NT2/D1 (cell line): Measurements from ENCODE around the gene OR52J3.
"Not testable (repeated sequence)": the region's sequence is repeated elsewhere in the genome, so short reads cannot be mapped to it uniquely, and the experiment has no call there.

Source experiments
- DNase-seq: peaks from one replicate; pipeline ENCODE4 v3.0.0-alpha.2; 2011; ENCODE audit warnings: low read depth, low spot score
- H3K27me3 ChIP-seq: 2 replicates; pipeline ENCODE4 v1.6.0; 2011; ENCODE audit warnings: mild to moderate bottlenecking; ENCODE audit not compliant: insufficient read length, insufficient read depth
- H3K36me3 ChIP-seq: 2 replicates; pipeline ENCODE4 v1.6.1; 2011; ENCODE audit warnings: mild to moderate bottlenecking, low read length, mixed read lengths; ENCODE audit not compliant: insufficient read depth, insufficient read length
- H3K4me1 ChIP-seq: 2 replicates; pipeline ENCODE4 v1.5.1; 2011; ENCODE audit not compliant: insufficient read depth, insufficient read length
- H3K4me3 ChIP-seq: 2 replicates; pipeline ENCODE4 v1.5.1; 2011; ENCODE audit warnings: low read depth; ENCODE audit not compliant: insufficient read length
- H3K9ac ChIP-seq: 2 replicates; pipeline ENCODE4 v1.6.0; 2011; ENCODE audit warnings: low read depth; ENCODE audit not compliant: insufficient read length
- H3K9me3 ChIP-seq: 2 replicates; pipeline ENCODE4 v1.5.1; 2011; ENCODE audit warnings: mild to moderate bottlenecking, low read length; ENCODE audit not compliant: insufficient read depth
- SUZ12 ChIP-seq: IDR thresholded peaks from 2 replicates; pipeline ENCODE4 v1.6.1; 2011; ENCODE audit not compliant: insufficient read length, insufficient read depth; ENCODE audit errors: extremely low read depth
- YY1 ChIP-seq: IDR thresholded peaks from 2 replicates; pipeline ENCODE4 v1.6.1; 2011; ENCODE audit not compliant: insufficient read length, insufficient read depth
- ZNF274 ChIP-seq: IDR thresholded peaks from 2 replicates; pipeline ENCODE4 v1.6.1; 2011; ENCODE audit warnings: mild to moderate bottlenecking, low read depth, low read length

Gene OR52J3

DNA sequence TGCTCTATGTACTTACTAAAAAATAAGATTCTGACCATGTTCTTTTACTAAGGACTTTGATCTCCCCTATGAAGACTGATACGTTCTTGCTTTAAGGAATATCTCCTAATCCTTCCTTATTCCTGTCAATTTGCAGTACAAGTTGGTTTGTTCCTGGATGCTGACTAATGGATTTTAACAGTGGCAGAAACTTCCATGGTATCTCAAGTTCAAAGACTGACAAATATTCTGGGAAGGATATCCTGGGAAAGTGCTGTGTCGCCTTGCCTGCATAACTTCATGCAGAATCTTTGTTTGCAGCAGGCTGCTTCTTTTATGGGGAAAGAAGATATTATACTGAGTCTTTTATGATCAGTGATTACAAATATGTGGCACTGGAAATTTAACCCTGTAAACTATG lies 8.4 kb upstream of the OR52J3 start:
- no peak overlapping the region for H3K9ac ChIP-seq
- TF ChIP-seq ZNF274 (no peak), SUZ12 (no peak), YY1 (no peak)
- no peak for DNase-seq
- no peaks in the 10 kb centered on the region for H3K27me3 ChIP-seq
- H3K4me1 ChIP-seq = no peaks in the 10 kb centered on the region
- H3K36me3 ChIP-seq = no peaks in the 10 kb centered on the region
- no peaks in the 10 kb centered on the region for H3K9me3 ChIP-seq
- H3K4me3 ChIP-seq = no peak overlapping the region

DNA sequence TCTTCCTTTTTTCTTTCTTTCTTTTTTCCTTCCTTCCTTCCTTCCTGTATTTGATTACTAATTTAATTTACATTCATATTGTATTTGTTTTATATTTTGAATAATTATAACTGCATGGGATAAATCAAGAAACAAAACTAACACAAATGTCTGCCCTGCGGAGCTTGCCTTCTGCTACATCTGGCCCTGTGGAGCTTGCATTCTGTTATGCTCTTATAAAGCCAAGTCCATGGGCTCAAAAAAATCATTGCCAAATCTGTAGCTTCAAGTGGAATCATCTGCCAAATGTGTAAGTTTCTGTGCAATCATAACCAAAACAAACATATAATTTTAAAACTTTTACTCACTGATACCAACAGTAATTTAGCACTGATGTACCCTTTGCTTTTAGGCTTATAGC lies 8.0 kb upstream of the OR52J3 start:
- no peaks in the 10 kb centered on the region for H3K27me3 ChIP-seq
- H3K36me3 ChIP-seq = no peaks in the 10 kb centered on the region
- no peaks in the 10 kb centered on the region for H3K9me3 ChIP-seq
- DNase-seq = no peak
- TF ChIP-seq SUZ12 = no peak
- TF ChIP-seq ZNF274 = no peak
- TF ChIP-seq YY1 = no peak
- H3K4me1 ChIP-seq = no peaks in the 10 kb centered on the region
- H3K9ac ChIP-seq = no peak overlapping the region
- no peak overlapping the region for H3K4me3 ChIP-seq

DNA sequence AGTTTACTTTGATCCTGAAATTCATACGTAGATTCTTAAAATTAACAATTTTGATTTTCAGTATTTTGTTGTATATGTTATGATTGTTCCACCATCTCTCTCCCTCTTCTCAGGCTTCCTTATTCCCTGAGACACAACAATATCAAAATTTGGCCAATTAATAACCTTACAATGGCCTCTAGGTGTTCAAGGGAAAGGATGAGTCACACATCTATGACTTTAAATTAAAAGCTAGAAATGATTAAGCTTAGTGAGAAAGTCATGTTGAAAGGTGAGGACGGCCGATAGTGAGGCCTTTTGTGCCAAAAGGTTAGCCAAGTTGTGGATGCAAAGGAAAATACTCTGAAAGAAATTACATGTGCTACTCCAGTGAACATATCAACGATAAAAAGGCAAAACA lies 5.5 kb upstream of the OR52J3 start:
- TF ChIP-seq ZNF274 (no peak), SUZ12 (no peak), YY1 (no peak)
- no peak overlapping the region for H3K9ac ChIP-seq
- no peak for DNase-seq
- no peaks in the 10 kb centered on the region for H3K36me3 ChIP-seq
- H3K27me3 ChIP-seq = no peaks in the 10 kb centered on the region
- no peaks in the 10 kb centered on the region for H3K4me1 ChIP-seq
- no peak overlapping the region for H3K4me3 ChIP-seq
- H3K9me3 ChIP-seq = no peaks in the 10 kb centered on the region

DNA sequence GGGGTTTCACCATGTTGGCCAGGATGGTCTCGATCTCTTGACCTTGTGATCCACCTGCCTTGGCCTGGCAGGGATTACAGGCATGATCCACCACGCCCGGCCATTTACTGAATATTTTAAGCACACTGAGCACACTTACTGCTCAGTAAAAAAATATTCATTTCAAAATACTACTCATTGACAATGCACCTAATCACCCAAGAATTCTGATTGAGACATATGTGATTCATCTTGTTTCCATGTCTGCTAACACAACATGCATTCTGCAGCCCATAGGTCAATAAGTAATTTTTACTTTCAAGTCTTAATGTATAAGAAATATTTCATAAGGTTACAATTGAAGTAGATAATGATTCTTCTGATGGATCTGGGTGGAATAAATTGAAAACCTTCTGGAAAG lies 4.2 kb upstream of the OR52J3 start:
- no peak for TF ChIP-seq YY1
- TF ChIP-seq ZNF274 = no peak
- no peaks in the 10 kb centered on the region for H3K9me3 ChIP-seq

DNA sequence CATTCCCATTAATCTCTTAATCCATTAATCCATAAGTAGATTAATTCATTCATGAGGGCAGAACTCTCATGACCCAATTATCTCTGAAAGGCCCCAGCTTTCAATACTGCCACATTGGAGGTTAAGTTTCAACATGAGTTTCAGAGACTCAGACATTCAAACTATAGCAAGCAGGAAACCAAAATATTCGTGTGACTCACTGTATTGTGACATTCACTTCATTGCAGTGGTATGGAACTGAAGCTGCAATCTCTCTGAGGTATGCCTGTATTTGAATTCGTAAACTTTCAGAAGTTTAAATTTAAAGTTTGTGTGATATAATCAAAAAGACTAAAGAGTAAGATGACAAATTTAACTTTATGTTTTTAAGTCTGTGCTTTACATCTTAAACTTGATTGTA lies 2.9 kb upstream of the OR52J3 start:
- no peak for TF ChIP-seq ZNF274
- TF ChIP-seq SUZ12 = no peak
- TF ChIP-seq YY1 = no peak

More for the DNA sequence above, 4.2 kb upstream of the OR52J3 start:
- no peaks in the 10 kb centered on the region for H3K4me1 ChIP-seq
- H3K36me3 ChIP-seq = no peaks in the 10 kb centered on the region
- no peak overlapping the region for H3K4me3 ChIP-seq
- no peak for DNase-seq
- no peaks in the 10 kb centered on the region for H3K27me3 ChIP-seq
- no peak overlapping the region for H3K9ac ChIP-seq

DNA sequence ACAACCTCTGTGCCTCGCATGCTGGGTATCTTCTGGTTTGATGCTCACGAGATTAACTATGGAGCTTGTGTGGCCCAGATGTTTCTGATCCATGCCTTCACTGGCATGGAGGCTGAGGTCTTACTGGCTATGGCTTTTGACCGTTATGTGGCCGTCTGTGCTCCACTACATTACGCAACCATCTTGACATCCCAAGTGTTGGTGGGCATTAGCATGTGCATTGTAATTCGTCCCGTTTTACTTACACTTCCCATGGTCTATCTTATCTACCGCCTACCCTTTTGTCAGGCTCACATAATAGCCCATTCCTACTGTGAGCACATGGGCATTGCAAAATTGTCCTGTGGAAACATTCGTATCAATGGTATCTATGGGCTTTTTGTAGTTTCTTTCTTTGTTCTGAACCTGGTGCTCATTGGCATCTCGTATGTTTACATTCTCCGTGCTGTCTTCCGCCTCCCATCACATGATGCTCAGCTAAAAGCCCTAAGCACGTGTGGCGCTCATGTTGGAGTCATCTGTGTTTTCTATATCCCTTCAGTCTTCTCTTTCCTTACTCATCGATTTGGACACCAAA lies 516 bp downstream of the OR52J3 start:
- DNase-seq = no peak
- Histone ChIP-seq H3K27me3 (no peaks in the 10 kb centered on the region), H3K4me3 (no peak overlapping the region), H3K36me3 (no peaks in the 10 kb centered on the region), H3K9ac (no peak overlapping the region), H3K9me3 (no peaks in the 10 kb centered on the region), H3K4me1 (no peaks in the 10 kb centered on the region)
- TF ChIP-seq SUZ12 (no peak), YY1 (no peak), ZNF274 (no peak)

More for the DNA sequence above, 2.9 kb upstream of the OR52J3 start:
- Histone ChIP-seq H3K9ac (no peak overlapping the region), H3K4me1 (no peaks in the 10 kb centered on the region), H3K4me3 (no peak overlapping the region), H3K36me3 (no peaks in the 10 kb centered on the region), H3K9me3 (no peaks in the 10 kb centered on the region), H3K27me3 (no peaks in the 10 kb centered on the region)
- no peak for DNase-seq

DNA sequence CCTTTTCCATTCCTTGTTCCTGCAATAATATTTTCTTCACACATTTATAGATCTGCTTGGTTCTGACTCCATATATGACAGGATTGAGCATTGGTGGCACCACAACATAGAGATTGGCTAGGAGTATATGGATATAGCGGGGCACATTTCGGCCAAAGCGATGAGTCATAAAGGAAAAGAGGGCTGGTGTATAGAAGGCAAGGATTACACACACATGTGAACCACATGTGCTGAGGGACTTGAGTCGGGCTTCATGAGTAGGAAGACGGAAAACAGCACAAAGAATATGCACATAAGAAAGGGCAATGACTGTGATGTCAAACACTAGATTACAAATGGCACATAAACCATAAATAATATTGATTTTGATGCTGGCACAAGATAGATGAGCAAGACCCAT lies 12.4 kb downstream of the OR52J3 start:
- H3K9ac ChIP-seq, H3K4me1 ChIP-seq, H3K4me3 ChIP-seq, H3K9me3 ChIP-seq, DNase-seq, H3K27me3 ChIP-seq, H3K36me3 ChIP-seq: not testable (repeated sequence)

DNA sequence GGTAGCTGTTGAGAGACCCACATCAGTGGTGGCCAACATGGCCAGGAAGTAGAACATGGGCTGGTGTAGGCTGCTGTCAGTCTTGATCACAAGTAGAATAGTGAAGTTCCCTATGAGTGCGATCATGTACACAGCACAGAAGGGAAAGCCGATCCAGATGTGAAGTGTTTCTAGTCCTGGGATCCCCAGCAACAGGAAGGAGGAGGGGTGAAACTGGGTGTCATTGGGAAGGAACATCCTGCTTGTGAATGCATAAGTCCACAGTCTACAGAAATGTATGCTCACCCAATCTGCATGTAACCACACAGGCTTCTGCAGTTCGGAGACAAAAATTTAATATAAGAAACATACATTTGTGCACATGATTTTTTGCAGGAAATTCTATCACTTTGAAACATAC lies 13.1 kb downstream of the OR52J3 start, which contains the start of gene OR52E2:
TSS of gene OR52E2 (minus strand) at position 237 of the 400 bp plus-strand sequence. CDS start at position 237, 0 bp downstream.
- H3K4me3 ChIP-seq = no peak within 1 kb of the TSS
- H3K36me3 ChIP-seq = no peaks in the 10 kb centered on the region
- no peak within 1 kb of the TSS for H3K9ac ChIP-seq
- no peaks in the 10 kb centered on the region for H3K4me1 ChIP-seq
- no peak for DNase-seq
- TF ChIP-seq YY1 = no peak
- TF ChIP-seq ZNF274 = no peak
- no peak for TF ChIP-seq SUZ12
- no peaks in the 10 kb centered on the region for H3K9me3 ChIP-seq
- H3K27me3 ChIP-seq = no peaks in the 10 kb centered on the region
